K562 (cell line): ENCODE measurements around the gene SLC16A1. TPM values are rescaled to one million over a fixed set of nuclear protein-coding genes. Genes with fewer than 3 reads are reported as not detected.

ENCODE experiments used
- ARID1B ChIP-seq: fragments of 450-650 bp; IDR thresholded peaks from 2 replicates; pipeline ENCODE4 v1.6.1; 2016; ENCODE audit warnings: antibody characterized with exemption, mild to moderate bottlenecking, inconsistent platforms
- C11orf30 ChIP-seq: fragments of 450-650 bp; IDR thresholded peaks from 2 replicates; pipeline ENCODE4 v1.6.1; 2016; ENCODE audit warnings: low read depth, mild to moderate bottlenecking
- CC2D1A ChIP-seq: fragments of 450-650 bp; IDR thresholded peaks from 2 replicates; pipeline ENCODE4 v1.6.1; 2017; ENCODE audit warnings: mild to moderate bottlenecking
- HDAC8 ChIP-seq: fragments of 450-650 bp; IDR thresholded peaks from 2 replicates; pipeline ENCODE4 v1.6.1; 2016; ENCODE audit warnings: mild to moderate bottlenecking, missing genetic modification characterization, moderate library complexity, missing compliant biosample characterization
- HMBOX1 ChIP-seq: sonication (generic); IDR thresholded peaks from 2 replicates; pipeline ENCODE4 v1.6.1; 2016
- OTX1 ChIP-seq: fragments of 450-650 bp; formaldehyde crosslinking; IDR thresholded peaks from 2 replicates; pipeline ENCODE4 v1.4.0; 2022; ENCODE audit warnings: mild to moderate bottlenecking
- PATZ1 ChIP-seq: fragments of 250-450 bp; sonication (Bioruptor Pico); IDR thresholded peaks from 2 replicates; pipeline ENCODE4 v1.5.0; 2020; ENCODE audit warnings: mild to moderate bottlenecking, borderline replicate concordance
- SAP30 ChIP-seq: fragments of 200-600 bp; sonication (generic); IDR thresholded peaks from 2 replicates; pipeline ENCODE4 v1.6.1; 2012; ENCODE audit warnings: borderline replicate concordance, low read depth, mild to moderate bottlenecking, moderate library complexity, low read length, control low read depth, inconsistent platforms; ENCODE audit not compliant: insufficient read depth, poor library complexity, severe bottlenecking
- TAL1 ChIP-seq: fragments of 450-650 bp; IDR thresholded peaks from 2 replicates; pipeline ENCODE4 v1.6.1; 2016; ENCODE audit warnings: mild to moderate bottlenecking
- TEAD4 ChIP-seq, 2 experiments: sonication (generic) in 1 of 2; formaldehyde crosslinking in 1 of 2; IDR thresholded peaks; 2 replicates each; pipeline versions ENCODE4 v1.6.1 to v1.8.0; 2012 to 2022; ENCODE audit warnings: borderline replicate concordance in 1 of 2, inconsistent platforms in 1 of 2, low read length in 1 of 2, mild to moderate bottlenecking in 1 of 2, missing genetic modification reagents in 1 of 2
- ZMIZ1 ChIP-seq, 2 experiments: fragments of 150-350 bp in 1 of 2; IDR thresholded peaks; 2 replicates each; pipeline ENCODE4 v1.6.1; 2012 to 2016; ENCODE audit warnings: low read depth in 2 of 2, low read length in 2 of 2, mild to moderate bottlenecking in 1 of 2, moderate library complexity in 1 of 2
- ZNF23 ChIP-seq: fragments of 250-450 bp; sonication (Bioruptor Pico); IDR thresholded peaks from 2 replicates; pipeline ENCODE4 v1.4.0; 2020; ENCODE audit warnings: mild to moderate bottlenecking
- ZNF263 ChIP-seq: sonication (generic); formaldehyde crosslinking; IDR thresholded peaks from 2 replicates; pipeline ENCODE4 v1.8.0; 2022; ENCODE audit warnings: mild to moderate bottlenecking, missing genetic modification reagents, borderline replicate concordance
- ZNF609 ChIP-seq: sonication (generic); formaldehyde crosslinking; IDR thresholded peaks from 2 replicates; pipeline ENCODE4 v1.8.1; 2023; ENCODE audit warnings: missing genetic modification reagents, mild to moderate bottlenecking, borderline replicate concordance
- ZNF696 ChIP-seq: fragments of 250-450 bp; sonication (Bioruptor Pico); conservative IDR thresholded peaks from 2 replicates; pipeline ENCODE4 v1.4.0; 2020; ENCODE audit warnings: mild to moderate bottlenecking, moderate library complexity
- polyA plus RNA-seq, 8 experiments: library from polyadenylated mRNA; depleted of rRNA in 4 of 8; stranded (reverse) in 5 of 8; unstranded in 3 of 8; fragments of >200 nt; fragmentation: Nextera tagmentation in 2 of 8; fragmentation: Illumina TruSeq in 1 of 8; extraction: Ambion mirVana in 2 of 8; extraction: Trizol in 1 of 8; gene quantifications; 2 replicates each; pipeline versions ENCODE4 v1.2.1 to v1.2.3, GENCODE V29; 2011 to 2014; ENCODE audit warnings: inconsistent platforms in 1 of 8, missing spikeins in 1 of 8
- total RNA-seq, 7 experiments: library from RNA; depleted of rRNA in 6 of 7; stranded (reverse); fragments of >200 nt in 6 of 7; fragmentation: Illumina TruSeq in 2 of 7; extraction: Trizol in 2 of 7; gene quantifications; 2 replicates each; pipeline versions ENCODE4 v1.2.1 to v1.2.3, GENCODE V29; 2011 to 2021; ENCODE audit warnings: low replicate concordance in 1 of 7

SLC16A1 gene
- total and polyA plus RNA-seq, 9 of the 15 experiments (the other 6 are each of a cell fraction or from before 2014, with no cell fraction given) = 73.1 to 244 (median 117) TPM

GRCh38 chr1:112888630-112889029 lies 67.4 kb downstream of the SLC16A1 start (continued):
- TF ChIP-seq ZNF609 (CRISPR knock-in tag) = no peak
- no peak for TF ChIP-seq C11orf30
- no peak for TF ChIP-seq SAP30
- TF ChIP-seq HDAC8 (tag) = no peak
- TF ChIP-seq PATZ1 (CRISPR knock-in tag) = no peak
- no peak for TF ChIP-seq CC2D1A
- 0 out of 2 replicates have a peak, but pooled peaks have one; percentile 39 for TF ChIP-seq HMBOX1
- TF ChIP-seq TAL1 = peak; percentile 55
- peak; percentile 78 for TF ChIP-seq ARID1B
- TF ChIP-seq ZNF696 = no peak
- TF ChIP-seq TEAD4 (IDR thresholded peaks at IDR 0.05; ENCODE audit: low read length) = peak; percentile 67; the same call in 1 of the 2 replicates
- no peak for TF ChIP-seq TEAD4 (CRISPR knock-in tag; IDR thresholded peaks at IDR 0.05; ENCODE audit: borderline replicate concordance)
- no peak for TF ChIP-seq ZNF23
- no peak for TF ChIP-seq OTX1 (CRISPR knock-in tag)
- TF ChIP-seq ZNF263 (CRISPR knock-in tag) = no peak
- no peak for TF ChIP-seq ZMIZ1 (IDR thresholded peaks at IDR 0.05; ENCODE audit: low read depth in 2 of 2, low read length in 2 of 2)
